ENCODE measurements around the gene FIZ1.
"Not testable (repeated sequence)": the region's sequence is repeated elsewhere in the genome, so short reads cannot be mapped to it uniquely, and the experiment has no call there.

The FIZ1 gene

DNA sequence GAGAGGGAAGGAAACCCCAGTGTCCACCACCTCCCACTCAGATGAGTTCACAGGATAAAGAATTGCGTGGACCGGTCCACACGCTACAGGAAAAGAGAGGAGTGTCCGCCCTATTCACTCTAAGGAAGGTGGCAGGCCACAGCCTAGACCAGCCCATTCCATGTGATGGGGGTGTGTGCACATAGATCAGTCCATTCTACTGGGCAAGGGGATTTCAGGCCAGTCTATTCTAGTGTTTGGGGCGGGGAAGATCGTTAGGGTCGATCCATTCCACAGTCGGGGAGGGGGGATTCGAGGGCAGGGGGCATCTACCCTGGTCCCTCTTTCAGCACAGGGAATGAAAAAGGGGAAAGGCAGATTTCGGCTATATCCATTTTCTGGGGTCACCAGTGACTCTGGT lies 7.8 kb downstream of the FIZ1 start:
- no peak for DNase-seq

DNA sequence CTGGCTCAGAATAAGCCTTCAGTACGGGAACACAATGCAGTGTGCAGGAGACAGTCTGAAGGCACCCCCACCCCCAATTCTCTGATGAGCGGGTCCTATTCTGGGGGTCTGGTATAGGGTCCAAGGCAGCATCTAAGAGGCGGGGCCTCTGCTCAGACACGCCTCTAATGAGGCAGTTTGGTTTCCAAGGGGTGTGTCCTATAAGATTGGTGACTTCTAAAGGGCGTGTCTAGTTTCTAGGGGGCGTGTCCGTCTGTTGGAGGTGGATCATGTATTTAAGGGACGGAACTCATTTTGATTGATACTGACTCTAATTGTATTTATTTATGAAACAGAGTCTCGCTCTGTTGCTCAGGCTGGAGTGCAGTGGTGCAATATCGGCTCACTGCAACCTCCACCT lies 8.7 kb downstream of the FIZ1 start:
- no peak for DNase-seq

DNA sequence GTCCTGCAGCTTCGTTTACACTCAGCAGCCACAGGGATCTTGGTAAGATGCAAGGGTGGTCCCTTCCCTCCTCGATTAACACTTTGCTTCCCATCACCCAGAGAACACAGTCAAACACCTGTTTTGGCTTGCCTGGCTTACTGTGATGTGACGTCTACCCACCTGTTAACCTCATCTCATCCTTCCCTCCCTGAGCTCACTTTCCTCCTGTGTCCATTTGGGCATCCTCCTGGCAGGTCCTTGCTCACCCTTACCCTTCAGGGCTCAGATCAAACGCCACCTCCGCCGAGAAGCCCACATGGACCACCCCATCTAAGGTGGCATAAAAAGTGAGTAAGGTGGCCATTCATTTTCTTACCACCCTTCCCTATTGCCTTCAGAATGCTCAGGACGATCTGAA lies 9.2 kb downstream of the FIZ1 start:
- DNase-seq, result no peak

DNA sequence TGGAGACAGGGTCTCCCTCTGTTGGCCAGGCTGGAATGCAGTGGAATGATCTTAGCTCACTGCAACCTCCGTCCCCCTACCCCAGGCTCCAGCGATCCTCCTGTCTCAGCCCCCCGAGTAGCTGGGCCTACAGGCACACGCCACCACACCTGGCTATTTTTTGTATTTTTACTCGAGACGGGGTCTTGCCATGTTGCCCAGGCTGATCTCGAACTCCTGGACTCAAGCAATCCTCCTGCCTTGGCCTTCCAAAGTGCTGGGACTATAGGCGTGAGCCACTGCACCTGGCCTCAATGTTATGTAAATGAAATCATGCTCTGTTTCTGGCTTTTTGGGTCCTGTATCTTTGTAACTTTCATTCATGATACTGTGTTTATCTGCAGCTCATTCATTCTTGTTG lies 10.6 kb downstream of the FIZ1 start:
- no peak for DNase-seq

DNA sequence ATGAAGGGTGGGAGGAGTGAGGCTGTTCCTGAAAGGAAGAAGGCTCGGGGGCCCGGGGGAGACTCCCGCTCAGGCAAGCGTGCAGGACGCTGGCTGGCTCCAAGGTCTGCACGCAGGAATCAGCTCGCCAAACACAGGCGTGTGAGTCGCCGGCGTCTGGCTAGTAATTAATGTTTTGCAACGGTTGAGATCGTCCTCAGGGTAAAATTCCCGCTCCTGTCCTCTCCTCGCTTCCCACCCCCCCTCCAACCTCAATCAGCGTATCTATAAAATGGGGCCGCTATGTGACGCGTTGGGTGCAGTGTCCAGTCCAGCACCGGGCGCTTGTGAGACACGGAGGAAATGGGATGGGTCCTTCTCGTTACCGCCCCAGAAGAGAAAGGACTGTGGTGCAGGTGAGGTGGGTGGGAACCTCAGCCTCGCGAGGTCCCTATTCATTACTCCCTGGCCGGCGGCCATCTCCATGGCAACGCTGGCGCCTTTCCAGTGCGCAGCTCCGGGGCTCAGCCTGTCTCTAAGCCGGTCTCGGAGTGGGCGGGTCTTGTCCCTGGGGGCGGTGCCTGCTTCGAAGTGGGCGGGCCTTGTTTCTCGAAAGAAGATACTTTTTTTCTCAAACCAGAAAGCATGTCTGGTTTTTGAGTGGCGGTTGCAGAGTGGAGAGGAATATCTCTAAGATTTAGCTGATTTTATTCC lies 12.2 kb downstream of the FIZ1 start:
- DNase-seq, result peak; percentile 80

DNA sequence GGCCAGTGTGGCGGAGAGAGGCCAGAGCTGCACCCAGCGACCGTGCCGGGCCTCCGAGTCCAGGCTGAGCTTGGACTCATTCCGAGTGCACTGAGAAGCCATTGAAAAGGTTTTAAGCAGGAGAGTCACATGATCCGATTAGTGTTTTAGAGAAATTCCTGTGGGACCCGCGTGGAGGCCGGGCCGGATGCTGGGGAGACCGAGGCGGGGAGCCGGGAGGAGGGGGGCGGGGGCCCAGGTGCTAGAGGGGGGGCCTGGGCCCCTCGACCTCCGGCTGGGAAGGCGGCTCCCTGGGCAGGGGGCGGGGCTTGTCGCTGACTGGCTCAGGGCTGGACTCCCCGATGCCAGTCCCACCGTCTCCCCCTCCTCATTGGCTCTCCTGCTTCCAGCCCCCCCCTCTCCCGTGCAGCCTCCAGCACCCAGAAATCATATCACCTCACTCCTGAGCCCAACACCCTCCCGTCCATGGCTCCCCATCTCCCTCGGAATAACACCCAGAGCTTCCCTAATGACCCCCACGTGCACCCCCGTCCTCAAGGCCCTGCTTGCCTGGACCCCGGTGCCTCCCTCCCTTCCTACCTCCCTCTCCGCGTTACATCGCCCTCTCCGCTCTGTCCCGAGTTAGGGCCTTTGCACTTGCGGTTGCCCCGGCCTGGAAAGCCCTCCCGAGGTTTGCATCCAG lies 13.5 kb downstream of the FIZ1 start:
- no peak for DNase-seq

DNA sequence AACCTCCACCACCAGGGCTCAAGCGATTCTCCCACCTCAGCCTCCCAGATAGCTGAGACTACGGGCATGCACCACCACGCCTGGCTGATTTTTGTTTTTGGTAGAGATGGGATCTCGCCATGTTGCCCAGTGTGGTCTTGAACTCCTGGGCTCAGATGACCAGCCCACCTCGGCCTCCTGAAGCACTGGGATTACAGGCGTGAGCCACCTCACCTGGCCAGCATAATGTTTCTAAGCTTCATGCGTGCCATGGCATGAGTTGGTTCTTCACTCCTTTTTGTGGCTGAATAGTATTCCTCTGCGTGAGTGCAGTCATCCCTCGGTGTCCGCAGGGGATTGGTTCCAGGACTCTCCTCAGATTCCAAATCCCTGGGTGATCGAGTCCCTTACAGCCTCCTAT lies 14.4 kb downstream of the FIZ1 start:
- no peak for DNase-seq

DNA sequence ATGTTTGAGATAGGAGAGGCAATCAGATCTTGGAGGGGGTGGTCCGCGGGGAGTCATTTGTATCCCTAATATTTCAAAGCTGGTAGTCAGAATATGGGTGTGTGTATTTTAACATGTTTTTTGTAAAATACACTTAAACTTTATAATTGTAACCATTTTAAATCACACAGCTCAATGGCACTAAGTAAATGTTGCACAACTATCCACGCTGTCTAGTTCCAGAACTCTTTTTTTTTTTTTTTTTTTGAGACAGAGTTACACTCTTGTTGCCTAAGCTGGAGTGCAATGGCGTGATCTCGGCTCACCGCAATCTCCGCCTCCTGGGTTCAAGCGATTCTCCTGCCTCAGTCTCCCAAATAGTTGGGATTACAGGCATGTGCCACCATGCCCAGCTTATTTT lies 15.4 kb downstream of the FIZ1 start:
- DNase-seq, result not testable (repeated sequence)

DNA sequence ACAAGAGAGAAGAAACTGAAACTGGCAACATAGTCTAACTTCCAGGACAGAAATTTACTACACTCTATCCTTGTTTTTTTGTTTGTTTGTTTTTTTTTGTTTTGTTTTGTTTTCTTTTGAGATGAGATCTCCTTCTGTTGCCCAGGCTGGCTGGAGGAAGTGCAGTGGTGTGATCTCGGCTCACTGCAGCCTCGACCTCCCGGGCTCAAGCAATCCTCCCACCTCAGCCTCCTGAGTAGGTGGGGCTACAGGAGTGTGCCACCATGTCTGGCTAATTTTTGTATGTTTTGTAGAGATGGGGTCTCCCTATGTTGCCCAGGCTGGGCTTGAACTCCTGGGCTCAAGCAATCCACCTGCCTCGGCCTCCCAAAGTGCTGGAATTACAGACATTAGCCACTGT lies 17.0 kb downstream of the FIZ1 start:
- DNase-seq, result not testable (repeated sequence)

DNA sequence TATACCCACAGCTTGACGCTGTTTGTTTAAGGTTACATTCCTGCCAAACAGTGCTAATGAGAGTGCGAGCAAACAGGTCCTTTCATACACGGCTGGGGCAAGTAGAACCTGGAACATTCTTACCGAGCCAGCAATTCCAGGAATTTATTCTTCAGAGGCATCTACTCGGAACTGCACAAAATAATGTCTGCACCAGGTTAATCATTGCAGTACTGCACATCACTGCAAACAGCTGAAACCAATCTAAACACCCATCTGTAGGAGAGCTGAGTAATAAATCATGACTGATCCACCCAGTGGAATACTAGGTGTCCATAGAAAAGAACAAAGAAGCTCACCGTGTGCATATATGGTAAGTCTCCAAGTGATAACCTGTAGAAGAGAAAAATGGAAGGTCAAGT lies 17.5 kb downstream of the FIZ1 start:
- no peak for DNase-seq

DNA sequence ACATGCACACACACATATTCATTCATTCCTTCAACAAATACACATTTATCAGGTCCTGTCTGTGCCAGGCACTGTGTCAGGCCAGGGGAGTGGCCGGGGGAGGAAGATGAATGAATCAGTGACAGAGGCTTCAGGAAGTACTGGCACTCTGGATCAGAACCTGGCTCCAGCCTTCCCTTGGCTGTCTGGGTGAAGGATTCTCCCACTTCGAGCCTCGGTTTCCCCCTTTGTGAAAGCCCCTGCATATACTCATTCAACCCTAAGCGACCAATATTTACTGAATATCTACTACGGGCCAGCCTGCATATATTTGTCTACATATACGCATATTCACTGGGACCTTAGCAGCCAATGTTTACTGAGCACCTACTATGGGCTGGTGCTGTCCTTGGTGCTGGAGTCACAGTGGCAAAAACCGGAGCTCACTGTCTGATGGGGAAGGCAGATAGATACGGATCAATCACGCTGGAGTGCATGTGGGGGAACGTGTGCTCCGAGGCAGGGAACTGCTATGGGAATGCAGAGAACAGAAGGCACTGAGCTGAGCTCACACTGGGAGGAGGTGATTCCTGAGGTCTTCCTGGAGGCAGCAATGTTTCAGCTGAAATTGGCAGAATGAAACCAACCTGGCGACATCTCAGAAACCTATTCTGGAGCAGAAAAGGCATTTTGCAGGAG lies 18.0 kb downstream of the FIZ1 start:
- no peak for DNase-seq

DNA sequence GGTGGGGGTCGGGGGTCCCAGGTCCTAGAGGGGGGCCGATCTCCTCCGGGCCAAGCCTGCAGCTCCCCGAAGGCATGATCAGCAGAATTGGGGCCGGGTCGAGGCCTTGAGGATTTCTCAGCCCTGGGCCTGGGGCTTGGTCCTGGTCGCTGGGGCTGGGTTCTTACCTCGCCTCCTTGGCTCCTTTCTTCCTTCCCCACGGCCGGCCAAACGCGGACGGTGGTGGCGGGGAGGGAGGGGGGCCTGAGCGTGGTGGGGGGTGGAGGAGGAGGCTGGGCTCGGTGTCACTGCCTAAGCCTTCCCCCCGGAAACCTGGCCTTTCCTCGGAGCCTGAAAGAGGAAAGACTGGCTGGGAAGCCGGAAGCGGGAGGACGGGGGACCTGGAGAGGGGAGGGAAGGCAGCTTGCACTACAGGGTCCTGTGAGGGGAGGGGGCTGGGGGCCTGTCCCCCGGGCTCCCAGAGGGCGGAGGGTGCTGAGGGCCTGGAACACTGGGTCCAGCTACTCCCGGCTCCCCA lies 18.6 kb downstream of the FIZ1 start, which contains the start of gene ZNF579:
Gene ZNF579, minus strand, starts transcription at position 221 of the 517 bp plus-strand sequence. CDS start 1,209 bp downstream, outside the sequence.
- peak; percentile 73 for DNase-seq

DNA sequence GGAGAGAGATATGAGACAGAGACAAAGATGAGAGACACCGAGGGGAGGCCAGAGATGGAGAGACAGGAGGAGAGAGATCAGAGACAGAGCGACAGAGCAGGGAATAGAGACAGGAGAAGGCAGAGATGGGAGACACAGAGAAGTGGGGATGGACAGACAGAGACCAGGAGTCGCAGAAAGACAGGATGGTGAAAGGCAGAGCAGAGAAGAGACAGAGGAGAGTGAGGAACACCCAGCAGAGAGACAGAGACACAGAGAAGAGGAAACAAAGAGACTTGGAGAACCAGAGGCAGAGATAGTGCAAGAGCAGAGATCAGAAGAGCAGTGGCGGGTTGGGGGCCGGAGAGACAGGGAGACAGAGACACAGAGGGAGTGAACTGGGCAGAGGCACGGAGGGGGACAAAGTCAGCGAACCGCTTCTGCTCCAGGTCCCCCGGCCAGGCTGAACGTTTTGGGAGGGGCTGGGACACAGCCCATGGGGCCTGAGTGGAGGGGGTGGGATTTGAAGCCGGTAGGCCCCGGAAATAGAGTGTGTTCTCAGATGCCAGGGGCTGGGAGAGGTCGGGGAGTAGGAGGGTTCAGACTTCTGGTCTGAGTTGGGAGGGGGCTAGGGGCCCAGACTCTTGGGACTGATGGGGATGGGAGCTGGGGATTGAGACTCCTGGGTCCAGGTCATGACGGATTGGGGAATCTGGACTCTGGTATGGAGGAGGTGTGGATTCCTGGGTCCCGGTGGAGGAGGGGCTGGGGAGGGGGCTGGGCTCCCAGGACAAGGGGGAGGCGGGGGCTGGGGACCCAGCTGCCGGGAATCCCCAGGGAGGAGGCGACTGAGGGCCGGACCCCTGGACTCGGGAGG lies 19.3 kb downstream of the FIZ1 start:
- no peak for DNase-seq

DNA sequence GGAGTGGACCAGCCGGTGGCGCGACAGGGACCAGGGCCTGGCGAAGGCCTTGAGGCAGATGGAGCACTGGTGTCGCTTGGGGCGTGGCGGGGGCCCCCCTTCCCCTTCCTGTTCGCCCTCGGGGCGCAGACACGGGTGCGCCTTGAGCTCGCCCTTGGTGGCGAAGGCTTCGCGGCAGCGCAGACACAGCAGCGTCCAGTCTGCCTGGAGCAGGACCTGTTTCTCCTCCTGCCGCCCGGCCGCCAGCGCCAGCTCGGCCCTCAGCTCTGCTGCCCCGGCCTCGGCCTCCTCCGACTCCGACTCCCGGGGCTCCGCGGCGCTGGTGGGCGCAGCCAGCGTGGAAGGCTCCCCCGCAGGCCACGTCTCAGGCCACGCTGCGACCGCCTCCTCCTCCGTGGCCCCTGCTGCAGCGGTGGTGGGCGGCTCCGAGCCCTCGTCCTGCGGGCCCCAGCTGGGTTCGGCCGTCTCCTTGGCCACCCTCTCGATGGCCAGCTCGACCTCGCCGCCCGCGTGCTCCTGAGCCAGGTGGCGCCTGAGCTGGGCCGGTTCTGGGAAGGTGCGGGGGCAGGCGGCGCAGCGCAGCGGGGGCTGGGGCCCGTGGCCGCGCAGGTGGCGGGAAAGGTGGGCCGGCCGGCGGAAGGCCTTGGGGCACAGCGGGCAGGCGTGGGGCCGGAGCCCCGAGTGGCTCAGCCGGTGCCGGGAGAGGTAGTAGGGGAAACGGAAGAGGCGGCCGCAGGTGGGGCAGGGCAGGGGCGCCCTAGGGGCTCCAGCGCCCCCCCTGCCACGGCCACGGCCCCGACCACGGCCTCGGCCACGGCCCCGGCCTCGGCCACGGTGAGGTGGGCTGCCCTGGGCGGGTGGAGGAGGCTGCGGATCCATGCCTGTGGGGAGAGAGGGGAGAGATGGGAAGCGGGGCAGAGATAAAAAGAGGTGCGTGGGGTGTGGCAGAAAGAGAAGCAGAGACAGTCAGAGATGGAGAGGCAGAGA lies 20.3 kb downstream of the FIZ1 start:
- DNase-seq, result no peak

DNA sequence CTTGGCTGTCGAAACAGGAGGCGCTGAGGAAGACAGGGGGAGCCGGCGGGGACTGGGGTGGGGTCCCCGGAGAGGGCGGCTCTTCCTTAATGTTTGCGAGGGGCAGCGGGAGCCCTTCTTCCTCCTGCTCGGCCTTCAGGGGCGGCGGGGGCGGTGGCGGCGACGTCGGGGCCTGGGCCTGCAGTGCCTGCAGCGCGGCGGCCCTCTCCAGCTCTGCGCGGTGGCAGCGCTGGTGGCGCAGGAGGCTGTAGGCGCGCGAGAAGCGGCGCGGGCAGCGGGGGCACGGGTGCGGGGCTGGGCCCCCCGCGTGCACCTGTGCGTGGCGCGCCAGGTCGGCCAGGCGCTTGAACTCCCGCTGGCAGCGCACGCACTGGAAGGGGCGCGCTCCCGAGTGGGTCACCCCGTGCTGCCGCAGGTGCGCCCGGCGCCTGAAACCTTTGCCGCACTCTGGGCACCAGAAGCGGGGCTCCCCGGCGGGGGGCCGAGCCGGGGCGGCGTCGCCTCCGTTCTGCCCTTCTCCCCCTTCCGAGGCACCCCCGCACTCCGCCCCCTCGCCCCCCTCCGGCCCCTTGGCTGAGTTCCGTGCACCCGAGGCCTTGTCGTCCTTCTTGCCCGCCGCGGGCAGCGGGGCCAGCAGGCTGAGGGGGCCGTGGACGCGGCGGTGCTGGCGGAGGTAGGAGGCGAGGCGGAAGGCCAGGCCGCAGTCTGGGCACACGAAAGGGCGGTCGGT lies 21.1 kb downstream of the FIZ1 start:
- DNase-seq, result no peak

DNA sequence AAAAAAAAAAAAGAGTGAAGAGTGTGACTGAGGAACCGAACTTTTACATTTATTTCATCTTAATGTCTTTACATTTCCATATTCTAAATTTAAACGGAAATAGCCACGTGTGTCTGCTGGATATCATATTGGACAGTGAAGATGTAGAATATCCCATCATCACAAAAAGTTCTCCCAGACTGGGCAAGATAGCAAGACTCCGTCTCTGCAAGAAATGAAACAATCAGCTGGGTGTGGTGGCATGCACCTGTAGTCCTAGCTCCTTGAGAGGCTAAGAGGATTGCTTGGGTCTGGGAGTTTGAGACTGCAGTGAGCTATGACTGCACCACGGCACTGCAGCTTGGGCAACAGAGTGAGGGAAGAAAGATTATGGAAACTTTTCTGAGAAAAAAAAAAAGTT lies 22.6 kb downstream of the FIZ1 start:
- no peak for DNase-seq

DNA sequence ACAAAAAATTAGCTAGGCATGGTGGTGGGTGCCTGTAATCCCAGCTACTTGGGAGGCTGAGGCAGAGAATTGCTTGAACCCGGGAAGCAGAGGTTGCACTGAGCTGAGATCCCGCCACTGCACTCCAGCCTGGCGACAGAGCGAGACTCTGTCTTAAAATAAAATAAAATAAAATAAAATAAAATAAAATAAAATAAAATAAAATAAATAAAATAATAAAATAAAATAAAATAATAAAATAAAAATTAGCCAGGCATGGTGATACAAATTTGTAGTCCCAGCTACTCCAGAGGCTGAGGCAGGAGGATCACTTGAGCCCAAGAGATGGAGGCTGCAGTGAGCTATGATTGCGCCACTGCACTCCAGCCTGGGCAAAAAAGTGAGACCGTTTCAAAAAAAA lies 25.4 kb downstream of the FIZ1 start:
- DNase-seq, result not testable (repeated sequence)

DNA sequence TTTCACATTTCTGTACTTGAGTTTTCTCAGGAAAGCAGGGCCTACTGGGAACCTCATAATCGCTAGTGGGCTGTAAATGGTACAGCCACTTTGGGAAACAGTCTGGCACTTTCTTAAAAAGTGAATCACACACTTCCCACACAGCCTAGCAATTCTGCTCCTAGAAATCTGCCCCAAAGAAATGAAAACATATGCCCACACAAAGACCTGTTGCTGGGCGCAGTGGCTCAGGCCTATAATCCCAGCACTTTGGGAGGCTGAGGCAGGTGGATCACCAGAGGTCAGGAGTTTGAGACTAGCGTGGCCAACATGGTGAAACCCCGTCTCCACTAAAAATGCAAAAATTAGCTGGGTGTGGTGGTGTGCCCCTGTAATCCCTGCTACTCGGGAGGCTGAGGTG lies 29.8 kb downstream of the FIZ1 start:
- DNase-seq, result not testable (repeated sequence)

DNA sequence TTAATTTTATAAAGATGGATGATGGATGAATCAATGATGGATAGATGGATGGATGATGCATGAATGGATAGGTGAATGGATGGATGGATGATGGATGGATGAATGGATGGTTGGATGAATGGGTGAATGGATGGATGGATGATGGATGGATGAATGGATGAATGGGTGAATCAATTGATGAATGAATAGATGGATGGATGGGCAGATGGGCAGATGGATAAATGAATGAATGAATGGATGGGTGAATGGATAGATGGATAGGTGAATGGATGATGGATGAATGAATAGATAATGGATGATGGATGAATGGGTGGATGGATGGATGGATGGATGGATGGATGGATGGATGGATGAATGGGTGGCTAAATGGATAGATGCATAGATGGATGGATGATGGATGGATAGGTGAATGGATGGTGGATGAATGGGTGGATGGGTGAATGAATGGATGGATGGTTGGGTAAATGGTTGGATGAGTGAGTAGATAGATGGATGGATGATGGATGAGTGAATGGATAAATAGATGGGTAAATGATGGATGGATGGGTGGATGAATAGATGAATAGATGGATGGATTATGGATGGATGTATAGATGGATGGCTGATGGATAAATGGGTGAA lies 31.5 kb downstream of the FIZ1 start:
- DNase-seq, result no peak

DNA sequence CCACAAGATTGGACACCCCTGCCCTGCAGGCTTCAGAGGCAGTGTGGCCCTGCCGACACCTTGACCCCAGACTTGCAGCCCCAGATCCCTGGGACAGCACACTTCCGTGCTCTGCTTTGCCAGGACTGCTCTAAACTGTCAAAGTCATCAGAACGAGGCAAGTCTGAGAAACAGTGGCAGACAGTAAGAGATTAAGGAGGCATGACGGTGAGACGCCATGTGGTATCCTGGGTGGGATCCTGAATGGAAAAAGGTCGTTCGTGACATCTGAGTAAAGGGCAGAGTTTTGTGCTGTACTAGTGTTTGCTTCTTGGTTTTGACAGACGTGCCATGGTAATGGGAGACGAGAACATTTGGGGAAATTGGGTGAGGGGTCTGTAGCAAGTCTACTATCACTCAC lies 32.5 kb downstream of the FIZ1 start:
- no peak for DNase-seq

Data from GDM1 (cell line).